OCI-LY7 (cell line): ENCODE results near the gene PFKFB4.

ENCODE experiments used
- CTCF ChIP-seq: fragments of 200-600 bp; sonication (generic); conservative IDR thresholded peaks from 2 replicates; pipeline ENCODE4 v1.5.1; 2014; ENCODE audit warnings: mild to moderate bottlenecking, antibody characterized with exemption, low read length, moderate library complexity, mixed read lengths
- EZH2phosphoT487 ChIP-seq: fragments of 200-600 bp; sonication (generic); IDR thresholded peaks from 2 replicates; pipeline ENCODE4 v1.6.1; 2018; ENCODE audit warnings: low read depth, borderline replicate concordance, mild to moderate bottlenecking, mixed run types, antibody characterized with exemption, low read length, moderate library complexity, mixed read lengths

GRCh38 chr3:48544141-48544540, 12.5 kb downstream of the PFKFB4 start:
- TF ChIP-seq CTCF = no peak
- no peak for TF ChIP-seq EZH2phosphoT487
